Lung microvascular endothelial cell (primary cell): ENCODE data around the gene TOB2. TPM values are rescaled to one million over a fixed set of nuclear protein-coding genes. Genes with fewer than 3 reads are reported as not detected.
A peak's percentile ranks its signal among the peaks of the same experiment; 100 is the strongest.

Experiments used
- DNase-seq, 2 donors: peaks; one replicate each; pipeline versions ENCODE4 v3.0.0 to v3.0.0-alpha.2; 2010; ENCODE audit warnings: low read depth in 2 of 2
- total RNA-seq: library from RNA; depleted of rRNA; stranded (reverse); fragments of >200 nt; gene quantifications from 2 replicates; pipeline ENCODE4 v1.2.1, GENCODE V29; 2014

The TOB2 gene
- total RNA-seq = 11.6 and 16.5 TPM in 2 replicates

GRCh38 chr22:41446639-41447434 lies at the start of gene TOB2:
TOB2 (minus strand) TSS chr22:41446801; CDS start chr22:41437345, 9,456 bp downstream.
- DNase-seq = peak; percentile 97 to 98

GRCh38 chr22:41491374-41492100 lies 44.9 kb upstream of the TOB2 start:
- no peak for DNase-seq

GRCh38 chr22:41488596-41489385 lies 42.2 kb upstream of the TOB2 start:
- DNase-seq = no peak

- DNase-seq = no peak
These were observed 41.5 kb upstream of the TOB2 start for GRCh38 chr22:41488076-41488475.

- no peak for DNase-seq
These were observed 40.7 kb upstream of the TOB2 start for GRCh38 chr22:41487037-41487935.

GRCh38 chr22:41485033-41485432 lies 38.4 kb upstream of the TOB2 start:
- no peak for DNase-seq

GRCh38 chr22:41482319-41482935 lies 35.8 kb upstream of the TOB2 start:
- DNase-seq = no peak

- DNase-seq = no peak
These were observed 35.3 kb upstream of the TOB2 start for GRCh38 chr22:41481925-41482318.

- no peak for DNase-seq
These were observed 34.7 kb upstream of the TOB2 start for GRCh38 chr22:41481131-41481830.

- DNase-seq = no peak
These were observed 33.8 kb upstream of the TOB2 start for GRCh38 chr22:41480397-41480735.

- peak in 1 of 2 donors; percentile 29 for DNase-seq
These were observed 33.2 kb upstream of the TOB2 start for GRCh38 chr22:41479671-41480396.

GRCh38 chr22:41478891-41479521 lies 32.4 kb upstream of the TOB2 start:
- DNase-seq = no peak

GRCh38 chr22:41478473-41478872 lies 31.9 kb upstream of the TOB2 start:
- DNase-seq = no peak

GRCh38 chr22:41474872-41475451 lies 28.4 kb upstream of the TOB2 start:
- DNase-seq = no peak

- DNase-seq = no peak
These were observed 25.0 kb upstream of the TOB2 start for GRCh38 chr22:41471568-41471967.

- no peak for DNase-seq
These were observed 24.3 kb upstream of the TOB2 start for GRCh38 chr22:41470886-41471285.

- DNase-seq = no peak
These were observed 22.7 kb upstream of the TOB2 start for GRCh38 chr22:41469218-41469851.
